Measurements from ENCODE around the gene TTLL11.

Gene TTLL11

DNA sequence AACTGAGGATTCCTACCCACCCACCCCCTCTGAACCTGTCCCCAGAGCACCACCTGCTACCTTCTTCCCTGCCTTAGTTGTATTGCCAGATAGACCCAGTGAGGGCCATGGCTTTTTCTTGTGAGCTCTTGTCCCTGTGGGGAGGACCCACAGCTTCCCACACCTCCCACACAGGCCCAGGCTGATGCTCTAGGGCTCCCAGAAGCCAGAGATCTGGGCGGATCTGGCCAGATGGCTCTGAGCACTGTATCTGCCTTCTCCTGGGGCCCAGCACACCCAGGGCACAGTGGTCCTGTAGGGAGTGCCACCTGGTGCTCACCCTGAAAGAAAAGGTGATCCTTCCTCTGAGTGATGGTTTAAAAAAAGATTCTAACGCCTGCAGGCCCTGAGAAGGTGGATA, 310.0 kb downstream of the TTLL11 start:
- POLR2A ChIA-PET (ENCODE audit: low non-redundant PET) = no interaction called here
- no peak for DNase-seq (ENCODE audit: low spot score)
- CTCF ChIA-PET = interaction anchor here (0.5 to 0.6 kb wide), 2 partner anchors 19 to 82 kb away, joined by 3 read pairs; no protein-coding TSS in a partner anchor

DNA sequence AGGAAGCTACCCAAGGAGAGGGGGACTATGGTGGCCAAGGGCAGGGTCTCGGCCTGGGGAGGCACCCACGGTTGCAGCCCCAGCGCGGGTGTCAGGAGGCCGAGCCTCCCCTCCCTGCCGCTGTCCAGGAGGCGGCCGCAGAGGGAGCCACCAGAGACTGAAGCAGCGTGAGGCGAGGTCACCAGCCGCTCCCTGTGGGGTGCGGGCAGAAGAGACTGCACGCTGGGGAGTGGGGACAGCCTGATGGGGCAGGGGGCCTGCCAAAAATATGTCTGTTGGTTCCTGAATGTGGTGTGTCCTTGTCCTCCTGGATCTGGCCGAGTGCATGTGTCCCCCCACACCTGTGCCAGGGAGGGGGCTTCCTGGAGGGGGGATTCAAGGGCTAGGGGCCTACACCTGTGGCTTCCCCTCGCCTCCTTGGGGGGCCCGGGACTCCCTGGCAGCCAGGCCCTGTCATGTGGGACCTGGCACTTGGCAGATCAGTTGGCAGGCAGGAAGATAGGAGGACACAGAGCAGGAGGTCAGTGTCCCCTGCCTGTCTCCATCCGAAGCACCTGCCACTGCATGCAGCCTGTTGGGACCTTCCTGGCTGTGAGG, 310.5 kb downstream of the TTLL11 start:
- ChIA-PET CTCF (interaction anchor here (0.5 to 0.7 kb wide), 3 partner anchors 18 to 219 kb away, joined by 3 read pairs; no protein-coding TSS in a partner anchor), POLR2A (ENCODE audit: low non-redundant PET) (no interaction called here)
- DNase-seq (ENCODE audit: low spot score) = no peak
- TF ChIP-seq, protein P1, sequence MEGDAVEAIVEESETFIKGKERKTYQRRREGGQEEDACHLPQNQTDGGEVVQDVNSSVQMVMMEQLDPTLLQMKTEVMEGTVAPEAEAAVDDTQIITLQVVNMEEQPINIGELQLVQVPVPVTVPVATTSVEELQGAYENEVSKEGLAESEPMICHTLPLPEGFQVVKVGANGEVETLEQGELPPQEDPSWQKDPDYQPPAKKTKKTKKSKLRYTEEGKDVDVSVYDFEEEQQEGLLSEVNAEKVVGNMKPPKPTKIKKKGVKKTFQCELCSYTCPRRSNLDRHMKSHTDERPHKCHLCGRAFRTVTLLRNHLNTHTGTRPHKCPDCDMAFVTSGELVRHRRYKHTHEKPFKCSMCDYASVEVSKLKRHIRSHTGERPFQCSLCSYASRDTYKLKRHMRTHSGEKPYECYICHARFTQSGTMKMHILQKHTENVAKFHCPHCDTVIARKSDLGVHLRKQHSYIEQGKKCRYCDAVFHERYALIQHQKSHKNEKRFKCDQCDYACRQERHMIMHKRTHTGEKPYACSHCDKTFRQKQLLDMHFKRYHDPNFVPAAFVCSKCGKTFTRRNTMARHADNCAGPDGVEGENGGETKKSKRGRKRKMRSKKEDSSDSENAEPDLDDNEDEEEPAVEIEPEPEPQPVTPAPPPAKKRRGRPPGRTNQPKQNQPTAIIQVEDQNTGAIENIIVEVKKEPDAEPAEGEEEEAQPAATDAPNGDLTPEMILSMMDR (conservative IDR thresholded peaks at IDR 0.05; ENCODE audit: low read depth) = no peak
- no peak overlapping the region; the same call in 1 of the 2 replicates for H3K27ac ChIP-seq

More for the DNA sequence above, 310.0 kb downstream of the TTLL11 start:
- no peak overlapping the region; the same call in 1 of the 2 replicates for H3K27ac ChIP-seq
- TF ChIP-seq, protein P1 (conservative IDR thresholded peaks at IDR 0.05; ENCODE audit: low read depth) = no peak

DNA sequence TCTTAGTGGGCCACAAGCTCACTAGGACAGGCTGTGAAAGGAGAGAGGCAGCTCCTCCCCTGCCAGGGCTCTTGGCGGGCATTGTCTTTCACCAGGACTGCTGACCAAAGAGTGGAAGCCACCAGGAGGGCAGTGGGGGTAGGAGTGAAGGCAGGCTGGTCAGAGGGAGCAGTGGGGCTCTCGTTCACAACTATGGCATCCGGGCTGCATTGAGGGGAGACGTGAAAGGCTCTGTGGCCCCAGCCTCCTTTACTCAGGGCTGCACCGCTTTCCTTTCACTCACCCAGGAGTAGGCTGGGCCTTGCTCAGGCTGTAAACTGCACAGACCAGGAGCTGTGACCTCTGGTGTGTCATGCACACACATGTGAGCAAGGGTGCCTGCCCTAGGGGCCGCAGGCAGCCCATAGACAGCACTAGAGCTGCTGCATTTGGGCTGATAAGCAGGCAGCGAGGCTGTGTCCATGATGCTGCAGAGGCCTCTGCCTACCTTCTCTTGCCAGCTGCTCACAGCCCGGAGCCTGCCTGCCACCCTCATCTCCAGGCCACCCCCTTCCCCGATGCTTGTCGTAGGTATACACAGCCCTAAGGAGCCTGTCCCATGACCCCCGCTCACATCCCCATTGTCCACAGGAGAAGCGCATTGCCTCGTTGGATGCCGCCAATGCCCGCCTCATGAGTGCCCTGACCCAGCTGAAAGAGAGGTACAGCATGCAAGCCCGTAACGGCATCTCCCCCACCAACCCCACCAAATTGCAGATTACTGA, 311.2 kb downstream of the TTLL11 start:
- H3K27ac ChIP-seq = no peak overlapping the region
- ChIA-PET POLR2A (ENCODE audit: low non-redundant PET) (no interaction called here), CTCF (interaction anchor here (0.7 kb wide), 1 partner anchor 219 kb away, joined by 3 read pairs; no protein-coding TSS in a partner anchor)
- TF ChIP-seq, protein P1 (conservative IDR thresholded peaks at IDR 0.05; ENCODE audit: low read depth) = no peak
- DNase-seq (ENCODE audit: low spot score) = no peak

DNA sequence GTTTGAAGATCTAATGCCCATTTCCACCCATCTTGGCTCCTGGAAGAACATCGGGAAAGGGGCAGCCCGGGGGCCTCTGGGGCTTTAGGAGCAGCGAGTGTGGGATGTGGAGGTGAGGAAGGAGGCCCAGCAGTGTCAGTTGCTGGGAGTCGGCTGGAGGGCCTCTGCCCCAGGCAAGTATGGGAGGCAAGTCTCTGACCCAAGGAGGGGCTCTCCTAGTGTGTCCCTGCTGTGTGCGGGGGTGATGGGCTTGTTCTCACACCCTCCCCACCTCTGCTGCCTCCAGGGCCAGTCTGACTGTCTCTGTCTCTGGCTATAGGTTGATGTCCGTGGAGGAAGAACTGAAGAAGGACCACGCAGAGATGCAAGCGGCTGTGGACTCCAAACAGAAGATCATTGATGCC, 312.0 kb downstream of the TTLL11 start:
- no peak overlapping the region for H3K27ac ChIP-seq
- DNase-seq (ENCODE audit: low spot score) = no peak
- ChIA-PET POLR2A (ENCODE audit: low non-redundant PET) (no interaction called here), CTCF (no interaction called here)
- TF ChIP-seq, protein P1 (conservative IDR thresholded peaks at IDR 0.05; ENCODE audit: low read depth) = no peak

DNA sequence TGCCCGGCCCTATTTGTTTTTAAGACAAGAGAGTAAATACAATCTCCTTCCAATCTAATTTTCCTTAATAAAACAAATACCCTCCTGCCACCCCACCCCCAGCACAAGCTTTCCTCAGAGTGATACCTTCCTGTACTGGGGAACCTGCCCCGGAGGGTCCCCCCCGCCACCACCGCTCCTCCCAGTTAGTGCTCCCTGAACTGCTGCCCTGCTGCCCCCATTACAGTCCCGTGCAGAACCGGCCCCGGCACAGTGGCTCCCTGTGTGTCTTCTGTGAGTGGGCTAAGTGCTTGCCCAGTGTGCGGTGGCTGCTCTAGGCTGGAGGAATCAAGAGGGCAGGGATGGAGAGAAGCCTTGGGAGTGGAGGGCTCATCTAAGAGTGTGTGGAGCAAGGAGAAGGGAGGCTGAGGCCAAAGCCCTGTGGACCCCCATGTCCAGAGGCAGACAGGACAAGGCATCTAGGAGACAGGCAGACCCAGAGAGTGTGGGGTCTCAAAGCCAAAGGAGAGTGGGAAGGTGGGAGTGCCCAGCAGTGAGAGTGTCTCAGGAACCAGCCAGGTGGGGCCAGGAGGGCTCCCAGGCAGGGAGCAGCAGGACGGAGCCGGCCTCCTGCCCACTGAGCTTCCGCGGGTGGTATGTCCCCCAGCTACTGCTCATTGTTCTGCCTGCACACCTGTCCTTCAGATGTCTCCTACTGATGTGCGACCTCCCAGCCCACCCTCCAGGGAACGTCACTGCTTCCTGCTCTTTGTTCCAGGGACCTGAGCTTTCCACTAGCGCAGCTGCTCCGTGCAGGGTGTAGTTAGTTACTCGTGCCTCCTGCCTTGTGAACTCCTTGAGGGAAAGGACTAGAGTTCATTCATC, 312.7 kb downstream of the TTLL11 start:
- no peak overlapping the region for H3K27ac ChIP-seq
- TF ChIP-seq, protein P1 (conservative IDR thresholded peaks at IDR 0.05; ENCODE audit: low read depth) = no peak
- DNase-seq (ENCODE audit: low spot score) = no peak
- ChIA-PET CTCF (no interaction called here), POLR2A (ENCODE audit: low non-redundant PET) (no interaction called here)

Data from RWPE1 (cell line).